ENCODE data around the gene FAM76B.
A peak's percentile ranks its signal among the peaks of the same experiment; 100 is the strongest.
"Not testable (repeated sequence)": the region's sequence is repeated elsewhere in the genome, so short reads cannot be mapped to it uniquely, and the experiment has no call there.

FAM76B gene

GRCh38 chr11:95816037-95816436, 26.5 kb upstream of the FAM76B start:
- peak; percentile 5 for FAIRE-seq

GRCh38 chr11:95811052-95811451, 21.5 kb upstream of the FAM76B start:
- DNase-seq (ENCODE audit: insufficient read length, low spot score); FAIRE-seq: not testable (repeated sequence)

More at GRCh38 chr11:95816037-95816436, 26.5 kb upstream of the FAM76B start:
- TF ChIP-seq POU2F2 (IDR thresholded peaks at IDR 0.05; ENCODE audit: low read depth, low read length) (no peak), TAF1 (IDR thresholded peaks at IDR 0.05; ENCODE audit: low read depth, low read length) (no peak), SPI1 (IDR thresholded peaks at IDR 0.05; ENCODE audit: low read depth, low read length) (peak; percentile 36; the same call in 1 of the 2 replicates)
- no peak for DNase-seq (ENCODE audit: insufficient read length, low spot score)

GRCh38 chr11:95806464-95806863, 16.9 kb upstream of the FAM76B start:
- not testable (repeated sequence) for DNase-seq (ENCODE audit: insufficient read length, low spot score); FAIRE-seq

- DNase-seq (ENCODE audit: insufficient read length, low spot score) (no peak), FAIRE-seq (no peak)
- TF ChIP-seq PAX5 (IDR thresholded peaks at IDR 0.05; ENCODE audit: insufficient read depth, low read length, severe bottlenecking) (no peak), POU2F2 (IDR thresholded peaks at IDR 0.05; ENCODE audit: low read depth, low read length) (no peak)
These were observed 16.3 kb upstream of the FAM76B start for GRCh38 chr11:95805869-95806268.

GRCh38 chr11:95803973-95804372, 14.4 kb upstream of the FAM76B start:
- DNase-seq (ENCODE audit: insufficient read length, low spot score) (no peak), FAIRE-seq (no peak)
- TF ChIP-seq POU2F2 (IDR thresholded peaks at IDR 0.05; ENCODE audit: low read depth, low read length) (no peak), POLR2AphosphoS5 (IDR thresholded peaks at IDR 0.05; ENCODE audit: low read depth, low read length) (no peak)

GRCh38 chr11:95802806-95803205, 13.2 kb upstream of the FAM76B start:
- no peak for TF ChIP-seq PAX5 (IDR thresholded peaks at IDR 0.05; ENCODE audit: insufficient read depth, low read length, severe bottlenecking)
- no peak for TF ChIP-seq POLR2AphosphoS5 (IDR thresholded peaks at IDR 0.05; ENCODE audit: low read depth, low read length)
- TF ChIP-seq SPI1 (IDR thresholded peaks at IDR 0.05; ENCODE audit: low read depth, low read length): no peak
- no peak for TF ChIP-seq POU2F2 (IDR thresholded peaks at IDR 0.05; ENCODE audit: low read depth, low read length)
- no peak for TF ChIP-seq TAF1 (IDR thresholded peaks at IDR 0.05; ENCODE audit: low read depth, low read length)
- no peak for TF ChIP-seq POLR2A (IDR thresholded peaks at IDR 0.05; ENCODE audit: low read depth, low read length)
- DNase-seq (ENCODE audit: insufficient read length, low spot score): no peak
- FAIRE-seq: peak; percentile 31

- FAIRE-seq: no peak
- DNase-seq (ENCODE audit: insufficient read length, low spot score): no peak
- no peak for TF ChIP-seq POU2F2 (IDR thresholded peaks at IDR 0.05; ENCODE audit: low read depth, low read length)
- TF ChIP-seq PAX5 (IDR thresholded peaks at IDR 0.05; ENCODE audit: insufficient read depth, low read length, severe bottlenecking): no peak
- no peak for TF ChIP-seq POLR2A (IDR thresholded peaks at IDR 0.05; ENCODE audit: low read depth, low read length)
- TF ChIP-seq TAF1 (IDR thresholded peaks at IDR 0.05; ENCODE audit: low read depth, low read length): no peak
- TF ChIP-seq SPI1 (IDR thresholded peaks at IDR 0.05; ENCODE audit: low read depth, low read length): no peak
- no peak for TF ChIP-seq POLR2AphosphoS5 (IDR thresholded peaks at IDR 0.05; ENCODE audit: low read depth, low read length)
These were observed 10.9 kb upstream of the FAM76B start for GRCh38 chr11:95800438-95800837.

- DNase-seq (ENCODE audit: insufficient read length, low spot score): no peak
- TF ChIP-seq SPI1 (IDR thresholded peaks at IDR 0.05; ENCODE audit: low read depth, low read length) (no peak), PAX5 (IDR thresholded peaks at IDR 0.05; ENCODE audit: insufficient read depth, low read length, severe bottlenecking) (no peak), POU2F2 (IDR thresholded peaks at IDR 0.05; ENCODE audit: low read depth, low read length) (no peak)
- FAIRE-seq: no peak
These were observed 10.0 kb upstream of the FAM76B start for GRCh38 chr11:95799546-95799945.

- DNase-seq (ENCODE audit: insufficient read length, low spot score): no peak
- TF ChIP-seq PAX5 (IDR thresholded peaks at IDR 0.05; ENCODE audit: insufficient read depth, low read length, severe bottlenecking) (no peak), TAF1 (IDR thresholded peaks at IDR 0.05; ENCODE audit: low read depth, low read length) (no peak), POLR2AphosphoS5 (IDR thresholded peaks at IDR 0.05; ENCODE audit: low read depth, low read length) (no peak), POLR2A (IDR thresholded peaks at IDR 0.05; ENCODE audit: low read depth, low read length) (no peak), SPI1 (IDR thresholded peaks at IDR 0.05; ENCODE audit: low read depth, low read length) (no peak), POU2F2 (IDR thresholded peaks at IDR 0.05; ENCODE audit: low read depth, low read length) (no peak)
- no peak for FAIRE-seq
These were observed 6.9 kb upstream of the FAM76B start for GRCh38 chr11:95796501-95796900.

GRCh38 chr11:95795627-95796295, 6.2 kb upstream of the FAM76B start:
- DNase-seq (ENCODE audit: insufficient read length, low spot score): no peak
- TF ChIP-seq TAF1 (IDR thresholded peaks at IDR 0.05; ENCODE audit: low read depth, low read length): no peak
- TF ChIP-seq SPI1 (IDR thresholded peaks at IDR 0.05; ENCODE audit: low read depth, low read length): no peak
- TF ChIP-seq POU2F2 (IDR thresholded peaks at IDR 0.05; ENCODE audit: low read depth, low read length): no peak
- TF ChIP-seq POLR2A (IDR thresholded peaks at IDR 0.05; ENCODE audit: low read depth, low read length): no peak
- TF ChIP-seq POLR2AphosphoS5 (IDR thresholded peaks at IDR 0.05; ENCODE audit: low read depth, low read length): no peak
- FAIRE-seq: no peak

- TF ChIP-seq TAF1 (IDR thresholded peaks at IDR 0.05; ENCODE audit: low read depth, low read length) (no peak), PAX5 (IDR thresholded peaks at IDR 0.05; ENCODE audit: insufficient read depth, low read length, severe bottlenecking) (no peak), POU2F2 (IDR thresholded peaks at IDR 0.05; ENCODE audit: low read depth, low read length) (no peak), POLR2A (IDR thresholded peaks at IDR 0.05; ENCODE audit: low read depth, low read length) (no peak), POLR2AphosphoS5 (IDR thresholded peaks at IDR 0.05; ENCODE audit: low read depth, low read length) (no peak), SPI1 (IDR thresholded peaks at IDR 0.05; ENCODE audit: low read depth, low read length) (no peak)
- no peak for DNase-seq (ENCODE audit: insufficient read length, low spot score)
- FAIRE-seq: no peak
These were observed 4.5 kb upstream of the FAM76B start for GRCh38 chr11:95794086-95794485.
